Measurements from ENCODE around the gene GINS3.

DNA sequence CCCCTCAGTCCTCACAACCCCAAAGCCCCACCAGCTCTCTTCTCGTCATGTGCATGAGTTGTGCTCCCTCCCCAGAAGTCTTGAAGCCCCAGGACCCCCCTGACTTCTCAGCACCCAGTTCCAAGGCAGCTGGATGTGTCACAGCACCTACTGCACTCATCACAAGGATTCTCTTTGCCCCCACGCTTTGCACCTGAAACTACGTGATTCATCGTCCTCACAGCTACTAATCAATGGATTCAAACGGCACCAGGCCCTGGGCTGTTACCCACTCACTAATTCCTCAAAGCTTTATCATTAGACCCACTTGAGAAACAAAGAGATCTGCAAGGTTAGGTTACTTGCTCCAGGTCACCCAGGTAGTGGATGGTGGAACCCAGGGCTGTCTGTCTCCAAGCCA lies 62.6 kb downstream of the GINS3 start:
- no peak for TF ChIP-seq EZH2 (IDR thresholded peaks at IDR 0.05; ENCODE audit: borderline replicate concordance, control insufficient read depth, low read depth, low read length)
- TF ChIP-seq NFIC (IDR thresholded peaks at IDR 0.05; ENCODE audit: low read depth, low read length) = no peak
- TF ChIP-seq, protein P1, sequence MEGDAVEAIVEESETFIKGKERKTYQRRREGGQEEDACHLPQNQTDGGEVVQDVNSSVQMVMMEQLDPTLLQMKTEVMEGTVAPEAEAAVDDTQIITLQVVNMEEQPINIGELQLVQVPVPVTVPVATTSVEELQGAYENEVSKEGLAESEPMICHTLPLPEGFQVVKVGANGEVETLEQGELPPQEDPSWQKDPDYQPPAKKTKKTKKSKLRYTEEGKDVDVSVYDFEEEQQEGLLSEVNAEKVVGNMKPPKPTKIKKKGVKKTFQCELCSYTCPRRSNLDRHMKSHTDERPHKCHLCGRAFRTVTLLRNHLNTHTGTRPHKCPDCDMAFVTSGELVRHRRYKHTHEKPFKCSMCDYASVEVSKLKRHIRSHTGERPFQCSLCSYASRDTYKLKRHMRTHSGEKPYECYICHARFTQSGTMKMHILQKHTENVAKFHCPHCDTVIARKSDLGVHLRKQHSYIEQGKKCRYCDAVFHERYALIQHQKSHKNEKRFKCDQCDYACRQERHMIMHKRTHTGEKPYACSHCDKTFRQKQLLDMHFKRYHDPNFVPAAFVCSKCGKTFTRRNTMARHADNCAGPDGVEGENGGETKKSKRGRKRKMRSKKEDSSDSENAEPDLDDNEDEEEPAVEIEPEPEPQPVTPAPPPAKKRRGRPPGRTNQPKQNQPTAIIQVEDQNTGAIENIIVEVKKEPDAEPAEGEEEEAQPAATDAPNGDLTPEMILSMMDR (IDR thresholded peaks at IDR 0.05 in 2 of 3, conservative IDR thresholded peaks at IDR 0.05 in 1 of 3; ENCODE audit: control insufficient read depth in 2 of 3, extremely low read depth in 1 of 3, insufficient read depth in 1 of 3, low read depth in 3 of 3, low read length in 3 of 3) = no peak
- TF ChIP-seq, protein P2, sequence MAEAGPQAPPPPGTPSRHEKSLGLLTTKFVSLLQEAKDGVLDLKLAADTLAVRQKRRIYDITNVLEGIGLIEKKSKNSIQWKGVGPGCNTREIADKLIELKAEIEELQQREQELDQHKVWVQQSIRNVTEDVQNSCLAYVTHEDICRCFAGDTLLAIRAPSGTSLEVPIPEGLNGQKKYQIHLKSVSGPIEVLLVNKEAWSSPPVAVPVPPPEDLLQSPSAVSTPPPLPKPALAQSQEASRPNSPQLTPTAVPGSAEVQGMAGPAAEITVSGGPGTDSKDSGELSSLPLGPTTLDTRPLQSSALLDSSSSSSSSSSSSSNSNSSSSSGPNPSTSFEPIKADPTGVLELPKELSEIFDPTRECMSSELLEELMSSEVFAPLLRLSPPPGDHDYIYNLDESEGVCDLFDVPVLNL (IDR thresholded peaks at IDR 0.05; ENCODE audit: low read depth, low read length) = no peak
- TF ChIP-seq TAF1 (IDR thresholded peaks at IDR 0.05; ENCODE audit: borderline replicate concordance, low read depth, low read length) = no peak
- TF ChIP-seq ZNF217 (IDR thresholded peaks at IDR 0.05) = no peak
- no peak for TF ChIP-seq POLR2AphosphoS5 (IDR thresholded peaks at IDR 0.05; ENCODE audit: low read length)
- TF ChIP-seq IKZF2 (IDR thresholded peaks at IDR 0.05) = no peak
- no peak for TF ChIP-seq SREBF2 (IDR thresholded peaks at IDR 0.05; ENCODE audit: low read length)
- no peak for TF ChIP-seq JUND (IDR thresholded peaks at IDR 0.05; ENCODE audit: low read depth, low read length)
- TF ChIP-seq ZNF274 (IDR thresholded peaks at IDR 0.05; ENCODE audit: insufficient read depth, insufficient read length) = no peak
- TF ChIP-seq CREB1 (IDR thresholded peaks at IDR 0.05; ENCODE audit: low read depth) = no peak
- TF ChIP-seq, protein P3, sequence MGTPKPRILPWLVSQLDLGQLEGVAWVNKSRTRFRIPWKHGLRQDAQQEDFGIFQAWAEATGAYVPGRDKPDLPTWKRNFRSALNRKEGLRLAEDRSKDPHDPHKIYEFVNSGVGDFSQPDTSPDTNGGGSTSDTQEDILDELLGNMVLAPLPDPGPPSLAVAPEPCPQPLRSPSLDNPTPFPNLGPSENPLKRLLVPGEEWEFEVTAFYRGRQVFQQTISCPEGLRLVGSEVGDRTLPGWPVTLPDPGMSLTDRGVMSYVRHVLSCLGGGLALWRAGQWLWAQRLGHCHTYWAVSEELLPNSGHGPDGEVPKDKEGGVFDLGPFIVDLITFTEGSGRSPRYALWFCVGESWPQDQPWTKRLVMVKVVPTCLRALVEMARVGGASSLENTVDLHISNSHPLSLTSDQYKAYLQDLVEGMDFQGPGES (IDR thresholded peaks at IDR 0.05) = no peak
- no peak for TF ChIP-seq EP300 (IDR thresholded peaks at IDR 0.05; ENCODE audit: borderline replicate concordance in 1 of 2, control insufficient read depth in 1 of 2, low read depth in 2 of 2, low read length in 2 of 2)
